ENCODE measurements around the gene CTIF. TPM values are rescaled to one million over a fixed set of nuclear protein-coding genes. Genes with fewer than 3 reads are reported as not detected.

CTIF gene
- total RNA-seq, 4 donors from 2014 or later = 72.2 to 137 (median 86.5) TPM

DNA sequence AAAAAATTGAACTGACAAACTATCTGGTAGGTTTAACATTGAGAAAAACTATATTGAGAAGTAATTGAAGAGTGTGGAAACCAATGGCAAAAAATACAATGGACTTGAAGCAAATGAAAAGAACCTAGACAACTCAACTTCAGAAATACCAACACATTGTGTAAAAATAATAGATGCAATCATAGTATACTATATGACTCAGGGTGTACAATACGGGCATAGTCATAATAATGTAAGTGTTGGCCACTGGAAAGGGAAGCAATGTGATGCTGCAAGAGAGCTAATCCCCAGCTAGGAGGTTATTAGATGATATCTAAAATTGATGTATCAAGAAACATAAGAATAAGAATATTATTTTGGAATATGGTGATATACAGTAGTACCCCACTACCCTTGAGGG, 366.7 kb downstream of the CTIF start:
- Histone ChIP-seq H3K36me3 (no peaks in the 10 kb centered on the region), H3K4me1 (peaks cover 0 to 21% (median 16%) of the 10 kb centered on the region in 4 donors), H3K9me3 (peaks cover 0 to 15% (median 0%) of the 10 kb centered on the region in 4 donors), H3K27me3 (no peaks in the 10 kb centered on the region), H3K27ac (no peak overlapping the region), H3K4me3 (no peak overlapping the region)
- WGBS, 2 donors = 86 to 94% methylated on average over 1 of the region's 1 CpG
- no peak for DNase-seq (ENCODE audit: low spot score in 2 of 2)
- no peak for TF ChIP-seq CTCF (IDR thresholded peaks at IDR 0.05)
- TF ChIP-seq EP300 (IDR thresholded peaks at IDR 0.05) = no peak
- no peak for TF ChIP-seq POLR2A (IDR thresholded peaks at IDR 0.05)

DNA sequence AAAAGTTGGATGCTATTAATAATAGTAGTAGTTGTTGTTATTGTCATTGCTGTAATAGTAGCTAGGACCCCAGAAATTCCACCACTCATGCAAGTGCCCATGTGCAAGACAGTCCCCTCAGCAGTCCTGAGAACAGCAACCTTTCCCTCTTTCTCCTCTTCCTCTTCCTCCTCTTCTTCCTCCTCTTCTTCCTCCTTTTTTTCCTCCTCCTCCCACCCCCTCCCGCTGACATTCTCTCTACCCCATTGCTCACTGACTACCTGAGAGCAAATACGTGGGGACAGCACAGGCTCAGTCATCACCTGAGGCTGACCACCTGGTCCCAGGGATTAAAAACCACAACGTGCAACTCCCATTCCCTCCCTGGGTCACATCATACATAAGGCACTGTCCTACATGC, 370.1 kb downstream of the CTIF start:
- 73 to 82% methylated on average over 3 of the region's 3 CpGs for WGBS, 2 donors
- no peak for TF ChIP-seq EP300 (IDR thresholded peaks at IDR 0.05)
- TF ChIP-seq CTCF (IDR thresholded peaks at IDR 0.05) = no peak
- no peak for TF ChIP-seq POLR2A (IDR thresholded peaks at IDR 0.05)
- no peak overlapping the region for H3K4me3 ChIP-seq
- no peak for DNase-seq (ENCODE audit: low spot score in 2 of 2)
- no peak overlapping the region for H3K27ac ChIP-seq
- peaks cover 0 to 14% (median 0%) of the 10 kb centered on the region in 4 donors for H3K9me3 ChIP-seq
- H3K27me3 ChIP-seq = no peaks in the 10 kb centered on the region
- no peaks in the 10 kb centered on the region for H3K4me1 ChIP-seq
- no peaks in the 10 kb centered on the region for H3K36me3 ChIP-seq

- H3K4me3 ChIP-seq = no peak overlapping the region
- WGBS, 2 donors = 63 to 74% methylated on average over 6 of the region's 6 CpGs
- H3K27ac ChIP-seq = no peak overlapping the region
- H3K4me1 ChIP-seq = no peaks in the 10 kb centered on the region
- peaks cover 0 to 6% (median 0%) of the 10 kb centered on the region in 4 donors for H3K9me3 ChIP-seq
- H3K27me3 ChIP-seq = no peaks in the 10 kb centered on the region
- no peak for DNase-seq (ENCODE audit: low spot score in 2 of 2)
- TF ChIP-seq POLR2A (IDR thresholded peaks at IDR 0.05) (no peak), CTCF (IDR thresholded peaks at IDR 0.05) (no peak), EP300 (IDR thresholded peaks at IDR 0.05) (no peak)
- no peaks in the 10 kb centered on the region for H3K36me3 ChIP-seq
Observed at GRCh38 chr18:48909721-48910120, 370.9 kb downstream of the CTIF start.

DNA sequence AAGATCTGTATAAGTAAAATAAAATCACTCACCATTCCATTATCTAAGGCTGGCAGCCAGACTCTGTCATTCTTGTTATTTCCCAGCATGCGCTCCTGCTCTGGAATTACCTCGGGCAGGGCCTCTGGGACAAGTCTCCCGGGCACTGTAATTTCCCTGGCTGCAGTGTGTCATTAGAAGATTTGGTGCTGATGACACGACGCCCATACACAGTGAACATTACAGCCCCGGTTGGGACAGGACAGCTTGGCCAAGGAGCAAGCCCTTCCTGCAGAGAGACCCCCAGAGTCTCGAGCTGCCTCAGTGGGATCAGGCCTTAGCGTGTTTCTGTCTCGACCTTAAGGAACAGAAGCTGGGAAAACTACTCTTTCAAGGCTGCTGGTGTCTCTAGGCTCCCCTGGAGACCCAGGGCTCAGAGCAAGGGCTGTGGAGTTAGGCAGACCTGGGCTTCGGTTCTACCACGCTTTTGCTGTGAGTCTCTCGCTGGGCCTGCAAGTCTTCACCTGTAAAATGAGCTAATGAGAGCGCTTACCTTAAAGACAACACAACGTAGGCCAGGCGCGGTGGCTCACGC, 372.2 kb downstream of the CTIF start:
- H3K27me3 ChIP-seq = no peaks in the 10 kb centered on the region
- H3K4me3 ChIP-seq = no peak overlapping the region
- DNase-seq (ENCODE audit: low spot score in 2 of 2) = no peak
- 86 to 89% methylated on average over 17 of the region's 17 CpGs for WGBS, 2 donors
- TF ChIP-seq POLR2A (IDR thresholded peaks at IDR 0.05) = no peak
- no peak for TF ChIP-seq CTCF (IDR thresholded peaks at IDR 0.05)
- no peak for TF ChIP-seq EP300 (IDR thresholded peaks at IDR 0.05)
- no peaks in the 10 kb centered on the region for H3K4me1 ChIP-seq
- no peaks in the 10 kb centered on the region for H3K36me3 ChIP-seq
- no peak overlapping the region for H3K27ac ChIP-seq
- H3K9me3 ChIP-seq = no peaks in the 10 kb centered on the region

Small RNAs within 50 kb of the gene (small RNA-seq; reads per million reads assigned to genes)
- gene MIR4743 = not detected

Other genes with a start within 250 kb of the CTIF start
- 10 to 100 TPM; 24.6 to 95.0 (median 75.3) TPM for gene ZBTB7C, start 129.6 kb upstream of the CTIF start, total RNA-seq